ENCODE data around the gene PLA2G4B. TPM values are rescaled to one million over a fixed set of nuclear protein-coding genes. Genes with fewer than 3 reads are reported as not detected.

Gene PLA2G4B
- total and polyA plus RNA-seq, 10 of the 15 experiments (the other 5 are each of a cell fraction or from before 2014, with no cell fraction given) = 0.22 to 6.6 (median 2.9) TPM

DNA sequence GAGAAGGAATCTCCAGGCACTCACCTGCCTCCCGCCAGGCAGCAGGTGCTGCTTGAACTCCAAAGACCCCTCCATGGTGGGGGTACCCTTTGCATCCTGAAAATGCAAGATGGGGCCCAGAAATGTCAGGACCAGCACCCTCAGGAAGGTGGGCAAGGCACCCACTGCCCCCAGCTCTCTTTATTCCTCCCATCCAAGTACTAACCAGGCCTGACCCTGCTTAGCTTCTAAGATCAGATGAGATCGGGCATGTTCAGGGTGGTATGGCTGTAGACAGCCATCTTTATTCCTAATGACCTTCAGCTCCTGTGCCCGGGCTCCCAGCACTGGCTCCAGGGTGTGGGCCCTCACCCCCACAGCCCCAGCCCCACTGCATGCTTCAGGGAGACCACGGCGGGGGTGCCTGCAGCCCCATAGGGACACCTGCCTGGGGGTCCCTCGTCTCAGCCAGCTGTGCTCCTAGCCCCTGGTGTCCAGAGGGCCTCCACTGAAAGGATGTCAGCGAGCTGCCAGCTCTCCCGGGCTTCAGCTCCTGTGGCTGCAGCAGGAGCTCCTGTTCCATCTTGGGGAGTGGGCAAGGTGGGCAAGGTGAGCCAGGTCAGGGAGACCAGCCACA lies 13.2 kb downstream of the PLA2G4B start:
- Histone ChIP-seq H3K9me3 (replicated peaks; ENCODE audit: control insufficient read depth, insufficient read depth, low read length) (no peaks in the 10 kb centered on the region), H3K79me2 (ENCODE audit: control insufficient read depth, insufficient read depth, low read length) (no peaks in the 10 kb centered on the region), H2AFZ (ENCODE audit: control insufficient read depth, low read depth, low read length) (no peak overlapping the region), H4K20me1 (ENCODE audit: control insufficient read depth, insufficient read depth) (no peaks in the 10 kb centered on the region; the same call in 1 of the 2 replicates), H3K36me3 (ENCODE audit: control insufficient read depth in 2 of 2, insufficient read depth in 2 of 2, low read length in 1 of 2) (no peaks in the 10 kb centered on the region; a peak in 1 of 4 replicates), H3K27me3 (replicated peaks in 1 of 2; ENCODE audit: control insufficient read depth in 2 of 2, insufficient read depth in 2 of 2, low read length in 1 of 2) (no peaks in the 10 kb centered on the region), H3K27ac (ENCODE audit: control insufficient read depth, insufficient read depth) (no peak overlapping the region), H3K4me1 (ENCODE audit: control insufficient read depth, insufficient read depth, low read length) (no peaks in the 10 kb centered on the region), H3K9ac (ENCODE audit: control insufficient read depth, insufficient read depth, low read length) (no peak overlapping the region), H3K4me3 (no peak overlapping the region), H3K4me2 (ENCODE audit: control insufficient read depth, insufficient read depth) (no peak overlapping the region)
- RAD21 ChIA-PET (ENCODE audit: unreplicated experiment) = no interaction called here
- ATAC-seq (no peak), FAIRE-seq (no peak), DNase-seq (ENCODE audit: low read depth, low spot score) (no peak)
- BruUV-seq (replicated peaks) = no TSS peak
- no peak for TF ChIP-seq ASH2L (IDR thresholded peaks at IDR 0.05; ENCODE audit: borderline replicate concordance, low read depth)
- 0 out of 2 replicates have a peak, but pooled peaks have one; percentile 14 for TF ChIP-seq YY1 (IDR thresholded peaks at IDR 0.05; ENCODE audit: low read depth, low read length)
- no peak for TF ChIP-seq MXI1 (IDR thresholded peaks at IDR 0.05; ENCODE audit: low read depth, low read length)
- TF ChIP-seq NR2C1 (IDR thresholded peaks at IDR 0.05) = no peak
- intact Hi-C loops (cut with micrococcal nuclease; ENCODE audit: unreplicated experiment) (no loop called here), in situ Hi-C loops (cut with MboI) (no loop called here)
- 44% methylated on average over 8 of the region's 8 CpGs for WGBS (ENCODE audit: insufficient coverage, insufficient replicate concordance, low lambda C conversion rate, missing lambda C conversion rate)
- POLR2A ChIA-PET = no interaction called here
- CTCF ChIA-PET = interaction anchor here (0.6 kb wide), 1 partner anchor 28 kb away, joined by 4 read pairs; no protein-coding TSS in a partner anchor
- SMC1A ChIA-PET (ENCODE audit: uncharacterized antibody, unreplicated experiment) = no interaction called here

DNA sequence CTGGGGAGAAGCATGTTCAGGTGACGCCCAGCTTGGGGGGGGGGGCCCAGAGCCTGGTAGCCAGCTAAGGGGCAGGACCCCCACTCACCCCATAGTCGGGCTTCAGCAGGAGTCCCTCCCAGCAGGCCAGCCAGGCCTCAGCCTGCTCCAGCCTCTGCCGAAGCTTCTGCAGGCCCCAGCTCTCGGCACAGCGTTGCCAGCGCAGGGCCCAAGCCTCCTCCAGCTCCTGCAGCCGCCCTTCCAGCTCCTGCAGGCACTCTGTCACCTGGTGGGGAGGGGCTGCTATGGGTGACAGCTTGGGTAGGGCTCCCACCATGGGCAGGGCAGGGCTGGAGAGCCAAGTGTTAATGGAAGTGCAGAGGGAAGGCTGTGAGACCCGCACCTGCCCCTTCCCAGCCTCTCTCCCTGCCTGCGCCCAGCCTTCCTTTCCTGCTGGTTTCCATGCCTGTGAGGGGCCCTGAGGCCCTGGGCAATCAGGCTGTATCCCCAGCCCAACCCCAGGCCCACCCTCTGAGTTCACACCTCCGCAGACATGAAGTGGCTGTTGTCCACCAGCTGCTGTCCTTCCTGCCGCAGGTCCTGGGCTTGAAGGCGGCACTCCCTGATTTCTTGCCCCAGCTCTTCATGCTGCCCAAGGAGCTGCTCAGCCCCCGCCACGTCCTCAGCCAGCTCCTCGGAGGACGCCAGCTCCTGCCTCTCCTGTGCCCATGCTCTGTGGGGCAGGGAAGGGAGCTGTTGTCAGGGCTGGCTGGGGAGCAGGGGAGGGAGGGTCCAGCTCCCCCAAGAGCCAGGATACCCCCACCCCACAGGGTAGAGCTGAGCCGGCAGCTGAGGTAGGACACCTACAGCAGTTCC lies 14.3 kb downstream of the PLA2G4B start:
- no peak overlapping the region for H2AFZ ChIP-seq (ENCODE audit: control insufficient read depth, low read depth, low read length)
- ATAC-seq = no peak
- intact Hi-C loops (cut with micrococcal nuclease; ENCODE audit: unreplicated experiment) (no loop called here), in situ Hi-C loops (cut with MboI) (no loop called here)
- TF ChIP-seq, protein P1, sequence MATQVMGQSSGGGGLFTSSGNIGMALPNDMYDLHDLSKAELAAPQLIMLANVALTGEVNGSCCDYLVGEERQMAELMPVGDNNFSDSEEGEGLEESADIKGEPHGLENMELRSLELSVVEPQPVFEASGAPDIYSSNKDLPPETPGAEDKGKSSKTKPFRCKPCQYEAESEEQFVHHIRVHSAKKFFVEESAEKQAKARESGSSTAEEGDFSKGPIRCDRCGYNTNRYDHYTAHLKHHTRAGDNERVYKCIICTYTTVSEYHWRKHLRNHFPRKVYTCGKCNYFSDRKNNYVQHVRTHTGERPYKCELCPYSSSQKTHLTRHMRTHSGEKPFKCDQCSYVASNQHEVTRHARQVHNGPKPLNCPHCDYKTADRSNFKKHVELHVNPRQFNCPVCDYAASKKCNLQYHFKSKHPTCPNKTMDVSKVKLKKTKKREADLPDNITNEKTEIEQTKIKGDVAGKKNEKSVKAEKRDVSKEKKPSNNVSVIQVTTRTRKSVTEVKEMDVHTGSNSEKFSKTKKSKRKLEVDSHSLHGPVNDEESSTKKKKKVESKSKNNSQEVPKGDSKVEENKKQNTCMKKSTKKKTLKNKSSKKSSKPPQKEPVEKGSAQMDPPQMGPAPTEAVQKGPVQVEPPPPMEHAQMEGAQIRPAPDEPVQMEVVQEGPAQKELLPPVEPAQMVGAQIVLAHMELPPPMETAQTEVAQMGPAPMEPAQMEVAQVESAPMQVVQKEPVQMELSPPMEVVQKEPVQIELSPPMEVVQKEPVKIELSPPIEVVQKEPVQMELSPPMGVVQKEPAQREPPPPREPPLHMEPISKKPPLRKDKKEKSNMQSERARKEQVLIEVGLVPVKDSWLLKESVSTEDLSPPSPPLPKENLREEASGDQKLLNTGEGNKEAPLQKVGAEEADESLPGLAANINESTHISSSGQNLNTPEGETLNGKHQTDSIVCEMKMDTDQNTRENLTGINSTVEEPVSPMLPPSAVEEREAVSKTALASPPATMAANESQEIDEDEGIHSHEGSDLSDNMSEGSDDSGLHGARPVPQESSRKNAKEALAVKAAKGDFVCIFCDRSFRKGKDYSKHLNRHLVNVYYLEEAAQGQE (IDR thresholded peaks at IDR 0.05; ENCODE audit: low read depth, low read length) = no peak
- TF ChIP-seq BRCA1 (IDR thresholded peaks at IDR 0.05; ENCODE audit: low read depth, low read length) (no peak), ELK1 (IDR thresholded peaks at IDR 0.05; ENCODE audit: low read depth, low read length) (no peak), STAT3 (IDR thresholded peaks at IDR 0.05; ENCODE audit: low read depth, low read length) (no peak), ETV6 (conservative IDR thresholded peaks at IDR 0.05 in 1 of 2, IDR thresholded peaks at IDR 0.05 in 1 of 2; ENCODE audit: borderline replicate concordance in 1 of 2, low read depth in 1 of 2) (no peak)
- no peaks in the 10 kb centered on the region for H3K4me1 ChIP-seq (ENCODE audit: control insufficient read depth, insufficient read depth, low read length)
- ChIA-PET RAD21 (ENCODE audit: unreplicated experiment) (interaction anchor here (0.6 kb wide), 1 partner anchor 76 kb away, joined by 3 read pairs; no protein-coding TSS in a partner anchor), SMC1A (ENCODE audit: uncharacterized antibody, unreplicated experiment) (no interaction called here), POLR2A (no interaction called here), CTCF (no interaction called here)
- H3K27me3 ChIP-seq (replicated peaks in 1 of 2; ENCODE audit: control insufficient read depth in 2 of 2, insufficient read depth in 2 of 2, low read length in 1 of 2) = no peaks in the 10 kb centered on the region
- H3K36me3 ChIP-seq (ENCODE audit: control insufficient read depth in 2 of 2, insufficient read depth in 2 of 2, low read length in 1 of 2) = no peaks in the 10 kb centered on the region; a peak in 1 of 4 replicates
- no peak for DNase-seq (ENCODE audit: low read depth, low spot score)
- no peak overlapping the region for H3K4me3 ChIP-seq
- H4K20me1 ChIP-seq (ENCODE audit: control insufficient read depth, insufficient read depth) = no peaks in the 10 kb centered on the region; the same call in 1 of the 2 replicates
- 59% methylated on average over 15 of the region's 17 CpGs for WGBS (ENCODE audit: insufficient coverage, insufficient replicate concordance, low lambda C conversion rate, missing lambda C conversion rate)
- FAIRE-seq = no peak
- no peak overlapping the region for H3K4me2 ChIP-seq (ENCODE audit: control insufficient read depth, insufficient read depth)
- H3K9me3 ChIP-seq (replicated peaks; ENCODE audit: control insufficient read depth, insufficient read depth, low read length) = no peaks in the 10 kb centered on the region
- H3K27ac ChIP-seq (ENCODE audit: control insufficient read depth, insufficient read depth) = no peak overlapping the region
- no peak overlapping the region for H3K9ac ChIP-seq (ENCODE audit: control insufficient read depth, insufficient read depth, low read length)
- no TSS peak for BruUV-seq (replicated peaks)
- H3K79me2 ChIP-seq (ENCODE audit: control insufficient read depth, insufficient read depth, low read length) = no peaks in the 10 kb centered on the region

Data from GM12878 (cell line).